ENCODE data around the gene DNAL1. TPM values are rescaled to one million over a fixed set of nuclear protein-coding genes. Genes with fewer than 3 reads are reported as not detected.

DNAL1 gene
- total RNA-seq, 2 donors from 2014 or later = 8.1 to 8.3 TPM

GRCh38 chr14:73713206-73713802, 68.5 kb downstream of the DNAL1 start:
- H3K27ac ChIP-seq = peak overlapping the region; percentile 96
- DNase-seq = no peak
- H3K9ac ChIP-seq (ENCODE audit: low read depth in 2 of 2, low read length in 2 of 2) = peak overlapping the region; percentile 37 to 80
- peak overlapping the region; percentile 87 for H3K4me3 ChIP-seq
- intact Hi-C loops (cut with DNase I) = loop anchor here (10.0 kb wide), 1 partner anchor 69 kb away; the partner anchor contains the start of gene DNAL1
- H3K36me3 ChIP-seq = no peaks in the 10 kb centered on the region
- no peaks in the 10 kb centered on the region for H3K9me3 ChIP-seq
- TF ChIP-seq, protein P1, sequence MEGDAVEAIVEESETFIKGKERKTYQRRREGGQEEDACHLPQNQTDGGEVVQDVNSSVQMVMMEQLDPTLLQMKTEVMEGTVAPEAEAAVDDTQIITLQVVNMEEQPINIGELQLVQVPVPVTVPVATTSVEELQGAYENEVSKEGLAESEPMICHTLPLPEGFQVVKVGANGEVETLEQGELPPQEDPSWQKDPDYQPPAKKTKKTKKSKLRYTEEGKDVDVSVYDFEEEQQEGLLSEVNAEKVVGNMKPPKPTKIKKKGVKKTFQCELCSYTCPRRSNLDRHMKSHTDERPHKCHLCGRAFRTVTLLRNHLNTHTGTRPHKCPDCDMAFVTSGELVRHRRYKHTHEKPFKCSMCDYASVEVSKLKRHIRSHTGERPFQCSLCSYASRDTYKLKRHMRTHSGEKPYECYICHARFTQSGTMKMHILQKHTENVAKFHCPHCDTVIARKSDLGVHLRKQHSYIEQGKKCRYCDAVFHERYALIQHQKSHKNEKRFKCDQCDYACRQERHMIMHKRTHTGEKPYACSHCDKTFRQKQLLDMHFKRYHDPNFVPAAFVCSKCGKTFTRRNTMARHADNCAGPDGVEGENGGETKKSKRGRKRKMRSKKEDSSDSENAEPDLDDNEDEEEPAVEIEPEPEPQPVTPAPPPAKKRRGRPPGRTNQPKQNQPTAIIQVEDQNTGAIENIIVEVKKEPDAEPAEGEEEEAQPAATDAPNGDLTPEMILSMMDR (IDR thresholded peaks at IDR 0.05) = no peak
- no peaks in the 10 kb centered on the region for H3K27me3 ChIP-seq
- H3K4me1 ChIP-seq = no peaks in the 10 kb centered on the region

GRCh38 chr14:73713803-73714655, 69.2 kb downstream of the DNAL1 start, which contains the start of gene PNMA1:
TSS of gene PNMA1 (minus strand) at chr14:73714384. CDS start at chr14:73713639, 745 bp downstream.
- TF ChIP-seq, protein P1 (IDR thresholded peaks at IDR 0.05) = no peak
- Histone ChIP-seq H3K9ac (ENCODE audit: low read depth in 2 of 2, low read length in 2 of 2) (peak within 1 kb of the TSS; percentile 37 to 80), H3K27ac (peak within 1 kb of the TSS; percentile 96), H3K27me3 (no peaks in the 10 kb centered on the region), H3K4me1 (no peaks in the 10 kb centered on the region), H3K9me3 (no peaks in the 10 kb centered on the region), H3K36me3 (peaks cover 4% of the 10 kb centered on the region), H3K4me3 (peak within 1 kb of the TSS; percentile 87)
- intact Hi-C loops (cut with DNase I) = loop anchor here (10.0 kb wide), 1 partner anchor 69 kb away; the partner anchor contains the start of gene DNAL1
- peak; percentile 87 for DNase-seq

DNA sequence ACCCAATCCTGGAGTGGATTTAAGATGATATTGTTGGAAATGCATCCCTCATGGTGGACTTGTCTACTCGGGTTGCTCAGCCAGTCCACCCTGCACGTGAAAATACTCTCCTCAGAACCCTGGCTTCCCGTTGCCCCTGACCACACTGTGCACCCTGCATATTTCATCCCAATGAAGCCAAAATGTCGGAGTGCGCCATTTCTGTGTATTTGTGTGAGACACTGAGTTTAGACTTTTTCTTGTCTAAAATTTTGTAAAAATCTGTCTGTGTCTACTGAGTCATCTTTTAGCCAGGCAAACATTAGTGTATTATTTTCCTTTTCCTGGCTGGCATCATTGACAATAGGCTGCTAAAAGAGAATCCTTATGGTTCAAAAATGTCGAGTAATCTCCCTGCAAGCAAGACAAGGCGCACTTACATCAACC, 69.9 kb downstream of the DNAL1 start:
- H3K4me3 ChIP-seq = peak overlapping the region; percentile 87
- TF ChIP-seq, protein P1 (IDR thresholded peaks at IDR 0.05) = no peak
- H3K36me3 ChIP-seq = peaks cover 4% of the 10 kb centered on the region
- H3K27me3 ChIP-seq = no peaks in the 10 kb centered on the region
- no peaks in the 10 kb centered on the region for H3K9me3 ChIP-seq
- no peaks in the 10 kb centered on the region for H3K4me1 ChIP-seq
- DNase-seq = no peak
- no peak overlapping the region for H3K27ac ChIP-seq
- intact Hi-C loops (cut with DNase I) = loop anchor here (10.0 kb wide), 1 partner anchor 70 kb away; the partner anchor contains the start of gene DNAL1
- H3K9ac ChIP-seq (ENCODE audit: low read depth in 2 of 2, low read length in 2 of 2) = no peak overlapping the region

GRCh38 chr14:73715707-73716106, 70.9 kb downstream of the DNAL1 start:
- intact Hi-C loops (cut with DNase I) = loop anchor here (10.0 kb wide), 1 partner anchor 71 kb away; the partner anchor contains the start of gene DNAL1
- no peak overlapping the region for H3K9ac ChIP-seq (ENCODE audit: low read depth in 2 of 2, low read length in 2 of 2)
- no peaks in the 10 kb centered on the region for H3K4me1 ChIP-seq
- peaks cover 4% of the 10 kb centered on the region for H3K36me3 ChIP-seq
- TF ChIP-seq, protein P1 (IDR thresholded peaks at IDR 0.05) = no peak
- H3K4me3 ChIP-seq = no peak overlapping the region
- no peak overlapping the region for H3K27ac ChIP-seq
- no peaks in the 10 kb centered on the region for H3K9me3 ChIP-seq
- no peaks in the 10 kb centered on the region for H3K27me3 ChIP-seq
- DNase-seq = no peak

DNA sequence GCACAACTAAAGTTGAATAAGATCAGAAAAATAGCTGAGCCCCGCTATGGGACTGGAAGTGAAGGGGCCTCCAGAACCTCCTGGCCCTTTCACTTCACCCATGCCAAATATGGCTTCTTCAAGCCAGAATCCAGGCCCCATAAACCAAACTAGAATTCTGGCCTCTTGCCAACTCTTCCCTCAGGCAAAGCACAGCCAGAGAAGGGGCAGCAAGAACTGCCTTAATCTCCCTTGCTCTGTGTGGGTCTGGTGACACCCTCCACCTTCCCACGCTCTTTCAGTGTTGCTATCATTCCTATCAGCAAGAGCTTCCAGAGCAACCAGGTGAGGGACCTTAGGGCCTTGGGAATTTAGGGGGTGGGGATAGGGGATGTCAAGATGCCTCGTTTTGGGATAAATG, 72.5 kb downstream of the DNAL1 start:
- no peaks in the 10 kb centered on the region for H3K27me3 ChIP-seq
- DNase-seq = no peak
- intact Hi-C loops (cut with DNase I) = loop anchor here (10.0 kb wide), 1 partner anchor 72 kb away; the partner anchor contains the start of gene DNAL1
- H3K9ac ChIP-seq (ENCODE audit: low read depth in 2 of 2, low read length in 2 of 2) = peak overlapping the region; percentile 26 to 28
- peak overlapping the region; percentile 9 for H3K27ac ChIP-seq
- peaks cover 12% of the 10 kb centered on the region for H3K36me3 ChIP-seq
- no peaks in the 10 kb centered on the region for H3K9me3 ChIP-seq
- H3K4me3 ChIP-seq = no peak overlapping the region
- TF ChIP-seq, protein P1 (IDR thresholded peaks at IDR 0.05) = no peak
- H3K4me1 ChIP-seq = no peaks in the 10 kb centered on the region

Measured in colonic mucosa (tissue), 4 donors.